HFF-Myc (cell line): ENCODE data around the gene LCNL1.

Source experiments
- DNase-seq: peaks from one replicate; pipeline ENCODE4 v3.0.0-alpha.2; 2011; ENCODE audit warnings: low read depth; ENCODE audit errors: extremely low read depth
- H3K4me3 ChIP-seq: replicated peaks from 2 replicates; pipeline ENCODE4 v1.5.1; 2011; ENCODE audit warnings: low read depth, mild to moderate bottlenecking, control low read depth, low read length
- CTCF ChIP-seq: IDR thresholded peaks from 2 replicates; pipeline ENCODE4 v1.5.1; 2012; ENCODE audit warnings: mild to moderate bottlenecking, low read depth, low read length, control low read depth; ENCODE audit errors: missing control alignments

LCNL1 gene

GRCh38 chr9:137009938-137010732 is 27.3 kb downstream of the LCNL1 start:
- no peak for TF ChIP-seq CTCF
- no peak for DNase-seq
- H3K4me3 ChIP-seq: no peak overlapping the region

- no peak overlapping the region for H3K4me3 ChIP-seq
- TF ChIP-seq CTCF: no peak
- no peak for DNase-seq
Observed at GRCh38 chr9:137011156-137011555, 28.4 kb downstream of the LCNL1 start.

GRCh38 chr9:137011907-137012675 is 29.3 kb downstream of the LCNL1 start:
- H3K4me3 ChIP-seq: no peak overlapping the region
- DNase-seq: no peak
- TF ChIP-seq CTCF: no peak

GRCh38 chr9:137012694-137013570 is 30.1 kb downstream of the LCNL1 start:
- no peak overlapping the region for H3K4me3 ChIP-seq
- no peak for TF ChIP-seq CTCF
- no peak for DNase-seq

- H3K4me3 ChIP-seq: no peak overlapping the region
- no peak for TF ChIP-seq CTCF
- DNase-seq: no peak
Observed at GRCh38 chr9:137013571-137013940, 30.8 kb downstream of the LCNL1 start.

- no peak for TF ChIP-seq CTCF
- H3K4me3 ChIP-seq: no peak overlapping the region
- no peak for DNase-seq
Observed at GRCh38 chr9:137014166-137014565, 31.4 kb downstream of the LCNL1 start.
